ENCODE measurements around the gene UGT1A4.
"Not testable (repeated sequence)": the region's sequence is repeated elsewhere in the genome, so short reads cannot be mapped to it uniquely, and the experiment has no call there.

Gene UGT1A4

GRCh38 chr2:233750689-233751088 is 32.2 kb downstream of the UGT1A4 start:
- not testable (repeated sequence) for DNase-seq (ENCODE audit: low read depth, low spot score)

GRCh38 chr2:233751212-233752009 is 32.9 kb downstream of the UGT1A4 start:
- not testable (repeated sequence) for DNase-seq (ENCODE audit: low read depth, low spot score)

- no peak for DNase-seq (ENCODE audit: low read depth, low spot score)
Measured at GRCh38 chr2:233754872-233755611, 36.5 kb downstream of the UGT1A4 start.

GRCh38 chr2:233756429-233757081 is 38.0 kb downstream of the UGT1A4 start:
- DNase-seq (ENCODE audit: low read depth, low spot score): no peak

- no peak for DNase-seq (ENCODE audit: low read depth, low spot score)
Measured at GRCh38 chr2:233758141-233758540, 39.6 kb downstream of the UGT1A4 start.

DNA sequence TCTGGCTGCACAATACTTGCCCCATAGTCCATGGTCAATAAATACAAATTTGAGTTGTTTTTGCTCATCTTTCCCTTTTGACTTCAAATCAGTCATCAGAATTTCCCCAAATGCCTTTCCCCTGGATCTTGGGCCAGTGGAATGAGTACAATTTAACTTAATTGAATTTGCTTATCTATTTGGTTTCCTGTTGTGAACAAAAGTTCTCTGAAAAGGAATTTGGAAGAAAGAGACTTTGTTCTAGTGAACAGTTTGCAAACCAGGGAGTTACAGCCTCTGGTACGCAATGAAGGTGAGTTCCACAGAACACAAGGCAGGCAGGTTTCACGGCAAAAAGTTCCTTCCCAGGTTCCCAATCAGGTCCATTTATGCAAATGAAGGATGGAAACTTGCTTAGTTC is 40.3 kb downstream of the UGT1A4 start:
- no peak for DNase-seq (ENCODE audit: low read depth, low spot score)

- no peak for DNase-seq (ENCODE audit: low read depth, low spot score)
Measured at GRCh38 chr2:233760043-233760442, 41.5 kb downstream of the UGT1A4 start, which contains the start of gene UGT1A1. Gene UGT1A1 (plus strand): TSS chr2:233760270. CDS start chr2:233760288, 18 bp downstream.

GRCh38 chr2:233761040-233761769 is 42.7 kb downstream of the UGT1A4 start:
- no peak for DNase-seq (ENCODE audit: low read depth, low spot score)

GRCh38 chr2:233764264-233764663 is 45.7 kb downstream of the UGT1A4 start:
- no peak for DNase-seq (ENCODE audit: low read depth, low spot score)

- no peak for DNase-seq (ENCODE audit: low read depth, low spot score)
Measured at GRCh38 chr2:233764761-233765160, 46.2 kb downstream of the UGT1A4 start.

- DNase-seq (ENCODE audit: low read depth, low spot score): no peak
Measured at GRCh38 chr2:233766416-233766815, 47.9 kb downstream of the UGT1A4 start.

GRCh38 chr2:233768076-233768475 is 49.5 kb downstream of the UGT1A4 start:
- no peak for DNase-seq (ENCODE audit: low read depth, low spot score)

DNA sequence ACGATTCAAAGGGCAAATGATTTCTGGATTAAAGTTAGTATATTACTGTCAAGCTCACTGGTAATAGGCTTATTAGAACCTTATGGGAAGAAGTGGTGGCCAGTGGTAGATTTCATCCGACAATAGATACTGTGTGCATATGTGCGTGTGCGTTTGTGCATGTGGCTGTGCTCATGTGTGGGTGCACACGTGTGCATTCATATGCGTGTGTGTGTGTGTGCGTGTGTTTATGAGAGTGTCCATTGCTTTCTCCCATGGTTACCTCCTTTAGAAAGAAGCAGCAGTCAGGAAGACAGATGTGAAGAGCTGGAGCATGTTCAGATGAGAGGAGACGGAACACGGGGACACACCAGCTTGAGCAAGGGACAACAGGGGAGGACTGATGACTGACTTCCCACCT is 50.7 kb downstream of the UGT1A4 start:
- no peak for DNase-seq (ENCODE audit: low read depth, low spot score)

DNA sequence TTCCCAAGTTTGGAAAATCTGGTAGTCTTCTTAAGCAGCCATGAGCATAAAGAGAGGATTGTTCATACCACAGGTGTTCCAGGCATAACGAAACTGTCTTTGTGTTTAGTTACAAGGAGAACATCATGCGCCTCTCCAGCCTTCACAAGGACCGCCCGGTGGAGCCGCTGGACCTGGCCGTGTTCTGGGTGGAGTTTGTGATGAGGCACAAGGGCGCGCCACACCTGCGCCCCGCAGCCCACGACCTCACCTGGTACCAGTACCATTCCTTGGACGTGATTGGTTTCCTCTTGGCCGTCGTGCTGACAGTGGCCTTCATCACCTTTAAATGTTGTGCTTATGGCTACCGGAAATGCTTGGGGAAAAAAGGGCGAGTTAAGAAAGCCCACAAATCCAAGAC is 53.6 kb downstream of the UGT1A4 start:
- no peak for DNase-seq (ENCODE audit: low read depth, low spot score)

- no peak for DNase-seq (ENCODE audit: low read depth, low spot score)
Measured at GRCh38 chr2:233772583-233772982, 54.0 kb downstream of the UGT1A4 start.

- no peak for DNase-seq (ENCODE audit: low read depth, low spot score)
Measured at GRCh38 chr2:233773854-233774253, 55.3 kb downstream of the UGT1A4 start.

DNA sequence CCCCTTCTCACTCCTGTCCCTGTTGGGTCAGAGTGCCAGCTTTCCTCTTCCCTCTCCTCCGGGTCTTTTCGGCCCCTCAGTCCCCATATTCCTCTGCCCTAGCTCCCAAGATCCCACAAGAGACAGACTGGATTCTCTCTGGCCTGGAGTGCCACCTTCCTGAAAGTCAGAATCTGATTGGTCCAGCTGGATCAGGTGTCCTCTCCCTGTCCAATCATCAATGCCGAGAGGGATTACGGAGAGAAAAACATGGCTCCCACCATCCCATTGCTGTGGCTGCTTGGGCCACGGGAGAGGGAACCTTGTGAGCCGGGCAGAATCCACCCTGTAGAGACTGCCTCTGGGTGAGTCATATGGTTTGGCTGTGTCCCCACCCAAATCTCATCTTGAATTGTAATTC is 56.9 kb downstream of the UGT1A4 start:
- no peak for DNase-seq (ENCODE audit: low read depth, low spot score)

DNA sequence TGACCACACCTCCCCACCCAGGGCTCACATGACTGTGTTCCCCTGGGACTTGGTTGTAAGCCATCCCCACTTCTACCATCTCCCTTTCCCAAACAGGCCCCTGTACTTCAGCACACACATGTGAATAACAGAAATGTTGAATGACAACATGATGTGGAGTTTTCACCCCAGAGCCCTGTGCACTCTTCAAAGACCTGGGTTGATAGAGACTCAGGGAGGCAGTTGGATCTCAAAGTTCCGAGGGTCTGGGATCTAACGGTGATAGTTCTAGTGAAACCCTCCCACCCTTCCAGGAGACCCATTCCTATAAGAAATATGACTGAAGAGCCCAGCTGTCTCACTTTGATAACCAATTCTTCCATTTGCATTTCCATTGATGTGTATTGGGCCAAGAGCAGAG is 59.5 kb downstream of the UGT1A4 start, which contains the start of gene MROH2A:
Gene MROH2A (plus strand): TSS at position 301 of the 400 bp plus-strand sequence. CDS start 1,029 bp downstream, outside the sequence.
- no peak for DNase-seq (ENCODE audit: low read depth, low spot score)

DNA sequence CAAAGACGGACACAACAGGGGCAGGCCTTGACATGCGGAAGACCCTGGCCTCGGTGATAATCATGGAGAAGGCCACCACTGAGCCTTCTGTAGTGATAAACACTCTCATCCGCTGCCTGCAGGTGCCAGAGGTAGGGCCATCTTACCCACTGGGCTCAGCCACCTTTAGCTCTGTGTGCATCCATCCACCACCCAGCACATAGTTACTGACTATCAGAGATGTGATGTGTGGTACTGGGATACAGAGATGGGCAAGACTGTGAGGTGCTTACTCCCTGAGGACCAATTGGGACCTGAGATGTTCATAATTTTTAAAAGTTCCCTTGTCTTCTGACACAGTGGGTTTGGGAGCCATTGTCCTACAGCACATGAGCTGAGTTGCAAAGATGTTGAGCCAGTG is 61.2 kb downstream of the UGT1A4 start:
- no peak for DNase-seq (ENCODE audit: low read depth, low spot score)

- no peak for DNase-seq (ENCODE audit: low read depth, low spot score)
Measured at GRCh38 chr2:233780771-233781170, 62.2 kb downstream of the UGT1A4 start.

- DNase-seq (ENCODE audit: low read depth, low spot score): no peak
Measured at GRCh38 chr2:233789554-233789953, 71.0 kb downstream of the UGT1A4 start.

Data from activated naive CD8-positive, alpha-beta T cell treated with anti-CD3 and anti-CD28 coated beads, Interleukin-2, amount 50 U/mL, for 16 hours (primary cell).